Esophagus muscularis mucosa (tissue), 4 donors: ENCODE results near the gene CCDC150.

Source experiments
- EP300 ChIP-seq: sonication (generic); formaldehyde crosslinking; IDR thresholded peaks from one replicate; pipeline ENCODE4 v1.6.1; 2017; ENCODE audit warnings: antibody characterized with exemption
- POLR2A ChIP-seq: fragments of 450-650 bp; IDR thresholded peaks from one replicate; pipeline ENCODE4 v1.6.1; 2017; ENCODE audit warnings: antibody characterized with exemption, moderate library complexity, mild to moderate bottlenecking, low read depth
- TF ChIP-seq, protein P1 (sequence below), 3 experiments: fragments of 200-600 bp in 2 of 3; fragments of 450-650 bp in 1 of 3; sonication (generic) in 2 of 3; IDR thresholded peaks; one replicate each; pipeline ENCODE4 v1.5.1; 2017 to 2019; ENCODE audit warnings: antibody characterized with exemption in 3 of 3, mild to moderate bottlenecking in 2 of 3, moderate library complexity in 1 of 3

DNA sequence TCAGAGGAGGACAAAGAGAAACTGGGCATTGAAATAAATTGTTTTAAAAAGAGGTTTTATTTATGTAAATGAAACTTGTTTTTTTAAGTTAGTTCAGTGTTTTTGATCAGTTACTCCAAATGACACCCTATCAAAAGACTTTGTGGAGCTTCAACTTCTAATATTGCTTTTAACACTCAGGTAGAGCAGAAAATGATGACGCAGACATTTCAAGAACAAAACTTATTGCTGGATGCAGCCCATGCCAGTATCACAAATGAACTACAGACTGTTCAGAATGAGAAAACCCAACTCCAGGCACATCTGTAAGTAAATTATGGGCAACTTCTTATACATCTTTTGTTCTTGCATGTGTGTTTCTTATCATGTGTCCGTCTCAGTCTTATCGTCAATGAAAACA lies 36.4 kb downstream of the CCDC150 start:
- TF ChIP-seq, protein P1, sequence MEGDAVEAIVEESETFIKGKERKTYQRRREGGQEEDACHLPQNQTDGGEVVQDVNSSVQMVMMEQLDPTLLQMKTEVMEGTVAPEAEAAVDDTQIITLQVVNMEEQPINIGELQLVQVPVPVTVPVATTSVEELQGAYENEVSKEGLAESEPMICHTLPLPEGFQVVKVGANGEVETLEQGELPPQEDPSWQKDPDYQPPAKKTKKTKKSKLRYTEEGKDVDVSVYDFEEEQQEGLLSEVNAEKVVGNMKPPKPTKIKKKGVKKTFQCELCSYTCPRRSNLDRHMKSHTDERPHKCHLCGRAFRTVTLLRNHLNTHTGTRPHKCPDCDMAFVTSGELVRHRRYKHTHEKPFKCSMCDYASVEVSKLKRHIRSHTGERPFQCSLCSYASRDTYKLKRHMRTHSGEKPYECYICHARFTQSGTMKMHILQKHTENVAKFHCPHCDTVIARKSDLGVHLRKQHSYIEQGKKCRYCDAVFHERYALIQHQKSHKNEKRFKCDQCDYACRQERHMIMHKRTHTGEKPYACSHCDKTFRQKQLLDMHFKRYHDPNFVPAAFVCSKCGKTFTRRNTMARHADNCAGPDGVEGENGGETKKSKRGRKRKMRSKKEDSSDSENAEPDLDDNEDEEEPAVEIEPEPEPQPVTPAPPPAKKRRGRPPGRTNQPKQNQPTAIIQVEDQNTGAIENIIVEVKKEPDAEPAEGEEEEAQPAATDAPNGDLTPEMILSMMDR (IDR thresholded peaks at IDR 0.05), result no peak
- TF ChIP-seq EP300 (no peak), POLR2A (no peak)
